ENCODE data around the gene ATP2A1. TPM values are rescaled to one million over a fixed set of nuclear protein-coding genes. Genes with fewer than 3 reads are reported as not detected.
"Not testable (repeated sequence)": the region's sequence is repeated elsewhere in the genome, so short reads cannot be mapped to it uniquely, and the experiment has no call there.

ATP2A1 gene
- total RNA-seq, 1 donor from 2014 or later, result 0.54 TPM

GRCh38 chr16:28846933-28847273, 31.4 kb upstream of the ATP2A1 start:
- no peak for DNase-seq (ENCODE audit: low spot score)
- intact Hi-C loops (cut with DNase I), result loop anchor here (1.0 to 2.0 kb wide), 4 partner anchors 16 to 103 kb away; partner anchors contain the start of genes NFATC2IP, RABEP2 and SH2B1

DNA sequence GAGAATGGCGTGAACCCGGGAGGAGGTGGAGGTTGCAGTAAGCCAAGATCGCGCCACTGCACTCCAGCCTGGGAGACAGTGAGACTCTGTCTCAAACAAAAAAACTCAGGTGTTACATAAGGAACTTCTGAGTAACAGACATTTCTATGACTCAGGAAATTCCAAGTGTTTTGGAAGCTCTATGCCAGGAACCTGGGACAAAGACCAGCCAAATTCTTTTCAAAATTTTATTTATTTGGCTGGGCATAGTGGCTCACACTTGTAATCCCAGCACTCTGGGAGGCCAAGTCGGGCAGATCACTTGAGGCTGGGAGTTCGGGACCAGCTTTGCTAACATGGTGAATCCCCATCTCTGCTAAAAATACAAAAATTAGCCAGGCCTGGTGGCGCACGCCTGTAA, 19.9 kb upstream of the ATP2A1 start:
- DNase-seq (ENCODE audit: low spot score), result no peak
- intact Hi-C loops (cut with DNase I), result no loop called here

GRCh38 chr16:28859326-28859725, 19.0 kb upstream of the ATP2A1 start:
- DNase-seq (ENCODE audit: low spot score), result no peak
- intact Hi-C loops (cut with DNase I), result no loop called here

GRCh38 chr16:28863929-28864793, 14.1 kb upstream of the ATP2A1 start:
- intact Hi-C loops (cut with DNase I), result loop anchor here (1.0 to 2.0 kb wide), 2 partner anchors 18 to 39 kb away; partner anchors contain the start of gene TUFM
- DNase-seq (ENCODE audit: low spot score), result no peak

DNA sequence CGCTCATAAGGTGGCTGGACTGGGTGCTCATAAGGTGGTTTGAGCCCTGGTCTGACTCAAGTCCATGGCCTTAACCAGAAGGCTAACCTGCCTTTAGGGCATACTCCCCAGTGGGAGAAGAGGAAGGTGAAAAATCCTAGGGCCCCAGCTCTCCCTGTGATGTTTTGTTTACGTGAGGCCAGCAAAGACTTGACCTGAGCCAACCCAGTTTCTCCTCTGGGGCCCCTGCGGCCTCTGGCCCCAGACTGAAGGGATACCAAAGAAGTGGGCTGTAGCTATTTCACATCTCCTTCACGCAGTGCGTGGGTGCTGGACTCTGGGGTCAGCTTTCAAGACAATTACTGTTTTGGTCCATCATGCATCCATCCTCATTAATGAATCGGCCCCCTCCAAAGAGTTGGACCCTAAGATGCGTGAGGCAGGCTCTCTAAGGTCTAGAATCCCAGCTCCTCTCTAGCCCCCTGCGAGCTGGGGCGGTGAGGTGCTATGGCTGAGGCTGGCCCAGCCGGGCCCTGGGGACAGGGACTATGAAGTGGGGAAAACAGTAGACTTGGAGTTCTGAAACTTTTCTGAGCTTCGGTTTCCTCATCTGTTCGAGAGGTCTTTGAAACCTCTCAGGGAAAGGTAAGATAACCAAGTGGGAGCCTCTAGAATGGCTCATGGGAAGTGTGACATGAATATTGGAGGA, 13.1 kb upstream of the ATP2A1 start:
- no peak for DNase-seq (ENCODE audit: low spot score)
- intact Hi-C loops (cut with DNase I), result loop anchor here (2.0 to 5.0 kb wide), 2 partner anchors 40 to 82 kb away; no protein-coding TSS in a partner anchor

DNA sequence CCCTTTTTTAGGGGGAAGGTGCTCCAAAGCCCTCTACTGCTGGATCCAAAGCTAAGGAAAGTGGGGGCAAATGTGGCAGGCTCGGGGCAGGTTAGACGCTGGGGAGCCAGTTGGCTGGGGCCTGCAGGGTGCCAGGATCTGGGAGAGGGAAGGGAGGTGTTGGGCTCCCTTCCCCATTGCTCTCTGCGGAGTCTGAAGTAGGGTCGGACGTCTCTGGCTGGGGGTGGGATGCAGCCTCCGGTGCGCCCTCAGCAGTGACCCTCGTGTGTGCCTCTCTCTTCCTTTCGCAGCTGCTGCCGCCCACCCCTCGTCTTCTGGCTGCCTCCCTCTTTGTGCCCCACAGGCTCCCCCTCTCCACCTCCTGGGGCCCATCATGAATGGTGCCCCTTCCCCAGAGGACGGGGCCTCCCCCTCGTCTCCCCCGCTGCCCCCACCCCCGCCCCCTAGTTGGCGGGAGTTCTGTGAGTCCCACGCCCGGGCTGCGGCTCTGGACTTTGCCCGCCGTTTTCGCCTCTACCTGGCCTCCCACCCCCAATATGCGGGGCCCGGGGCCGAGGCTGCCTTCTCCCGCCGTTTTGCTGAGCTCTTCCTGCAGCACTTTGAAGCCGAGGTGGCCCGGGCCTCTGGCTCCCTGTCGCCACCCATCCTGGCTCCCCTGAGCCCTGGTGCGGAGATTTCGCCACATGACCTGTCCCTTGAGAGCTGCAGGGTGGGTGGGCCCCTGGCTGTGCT, 12.4 kb upstream of the ATP2A1 start:
- no peak for DNase-seq (ENCODE audit: low spot score)
- intact Hi-C loops (cut with DNase I), result loop anchor here (2.0 to 5.0 kb wide), 2 partner anchors 41 to 81 kb away; no protein-coding TSS in a partner anchor

GRCh38 chr16:28866454-28866804, 11.9 kb upstream of the ATP2A1 start:
- DNase-seq (ENCODE audit: low spot score), result no peak
- intact Hi-C loops (cut with DNase I), result loop anchor here (5.0 kb wide), 1 partner anchor 81 kb away; no protein-coding TSS in a partner anchor

DNA sequence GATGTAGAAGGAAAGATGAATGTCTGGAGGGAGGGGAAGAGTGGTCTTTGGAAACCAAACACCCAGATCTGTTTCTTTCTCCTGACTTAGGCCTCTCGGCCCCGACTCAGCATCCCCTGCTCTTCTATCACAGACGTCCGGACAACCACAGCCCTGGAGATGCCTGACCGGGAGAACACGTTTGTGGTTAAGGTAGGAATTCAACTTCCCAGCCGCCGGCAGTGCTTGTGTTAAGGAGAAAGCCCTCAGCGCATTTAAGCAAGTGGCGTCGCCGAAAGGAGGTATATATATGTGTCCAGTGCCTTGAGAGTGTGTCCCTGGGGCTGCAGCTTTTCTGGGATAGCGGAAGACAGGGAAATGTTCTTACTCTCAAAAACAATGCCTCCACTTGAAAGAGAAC, 11.0 kb upstream of the ATP2A1 start:
- no peak for DNase-seq (ENCODE audit: low spot score)
- intact Hi-C loops (cut with DNase I), result loop anchor here (5.0 kb wide), 1 partner anchor 80 kb away; no protein-coding TSS in a partner anchor

- not testable (repeated sequence) for DNase-seq (ENCODE audit: low spot score)
- intact Hi-C loops (cut with DNase I), result loop anchor here (5.0 kb wide), 1 partner anchor 80 kb away; no protein-coding TSS in a partner anchor
Observed at GRCh38 chr16:28867646-28868045, 10.6 kb upstream of the ATP2A1 start.

DNA sequence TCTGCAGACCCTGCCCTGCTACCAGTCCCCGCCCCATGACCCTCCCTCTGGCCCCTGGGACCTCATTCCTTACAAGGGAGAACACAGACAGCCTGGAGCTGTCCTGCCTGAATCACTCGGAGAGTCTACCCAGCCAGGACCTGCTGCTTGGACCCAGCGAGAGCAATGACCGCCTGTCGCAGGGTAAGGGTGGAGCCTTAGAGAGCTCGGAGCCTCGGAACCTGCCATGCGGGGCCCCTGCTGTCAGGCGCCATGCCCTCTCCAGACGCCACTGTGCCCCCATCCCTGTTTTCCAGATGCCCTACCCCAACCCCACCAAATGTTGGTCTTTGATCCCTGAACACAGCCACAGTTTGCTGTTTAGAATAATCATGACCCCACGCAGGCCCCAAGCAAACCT, 9.1 kb upstream of the ATP2A1 start:
- DNase-seq (ENCODE audit: low spot score), result no peak
- intact Hi-C loops (cut with DNase I), result loop anchor here (5.0 kb wide), 1 partner anchor 78 kb away; no protein-coding TSS in a partner anchor

DNA sequence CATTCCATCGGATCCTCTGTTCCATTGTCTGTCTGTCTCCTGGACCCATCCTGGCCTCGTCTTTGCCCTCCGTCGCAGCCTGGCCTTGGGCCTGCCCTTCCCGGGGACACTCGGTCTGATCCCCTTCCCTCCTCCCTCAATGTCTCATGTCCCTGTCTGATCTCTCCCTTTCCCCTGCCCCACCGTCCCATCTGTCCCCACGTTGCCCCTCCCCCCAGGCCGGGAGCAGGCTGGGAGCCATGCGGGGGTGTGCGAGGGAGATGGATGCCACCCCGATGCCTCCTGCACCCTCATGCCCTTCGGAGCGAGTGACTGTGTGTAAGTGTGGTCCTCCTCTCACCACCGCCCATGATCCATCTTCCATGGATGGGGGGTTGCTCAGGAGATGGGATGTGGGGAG, 5.3 kb upstream of the ATP2A1 start:
- DNase-seq (ENCODE audit: low spot score), result no peak
- intact Hi-C loops (cut with DNase I), result no loop called here

- DNase-seq (ENCODE audit: low spot score), result no peak
- intact Hi-C loops (cut with DNase I), result no loop called here
Observed at GRCh38 chr16:28873543-28874201, 4.6 kb upstream of the ATP2A1 start.

- intact Hi-C loops (cut with DNase I), result no loop called here
- no peak for DNase-seq (ENCODE audit: low spot score)
Observed at GRCh38 chr16:28874406-28874805, 3.9 kb upstream of the ATP2A1 start.

GRCh38 chr16:28875134-28876018, 2.9 kb upstream of the ATP2A1 start:
- intact Hi-C loops (cut with DNase I), result no loop called here
- no peak for DNase-seq (ENCODE audit: low spot score)

- intact Hi-C loops (cut with DNase I), result no loop called here
- no peak for DNase-seq (ENCODE audit: low spot score)
Observed at GRCh38 chr16:28876019-28876659, 2.1 kb upstream of the ATP2A1 start.

DNA sequence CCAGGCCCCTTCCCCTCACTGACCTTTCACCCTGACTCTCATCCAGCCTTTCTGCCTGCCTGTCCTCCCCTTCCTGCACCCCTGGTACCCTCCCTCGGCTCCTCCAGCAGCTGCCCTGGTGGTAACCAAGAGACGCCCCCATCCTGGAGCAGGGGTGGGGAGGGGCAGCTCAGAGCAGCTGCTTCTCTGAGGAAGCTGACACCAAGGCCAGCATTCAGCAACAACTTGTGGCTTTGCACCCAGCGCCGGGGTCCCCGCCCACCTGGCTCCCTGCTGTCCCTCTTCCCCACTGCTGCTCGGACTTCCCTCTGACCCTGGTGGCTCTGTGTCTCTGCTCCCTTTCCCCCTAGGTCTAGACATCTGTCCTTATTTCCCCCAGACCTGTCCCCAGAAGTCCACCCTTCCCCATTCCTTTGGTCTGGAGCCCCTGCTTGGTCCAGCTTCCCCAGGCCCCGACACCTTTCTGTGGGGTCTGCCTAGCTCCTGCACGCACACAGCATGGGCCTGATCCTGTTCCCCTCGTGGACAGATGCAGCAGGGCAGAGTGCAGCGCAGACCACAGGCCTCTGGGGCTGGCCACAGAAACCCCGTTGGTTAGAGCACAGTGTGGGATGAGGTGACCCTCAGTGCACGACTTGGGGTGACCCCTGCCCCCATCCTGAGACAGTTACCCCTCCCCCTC, 1.2 kb upstream of the ATP2A1 start:
- no peak for DNase-seq (ENCODE audit: low spot score)
- intact Hi-C loops (cut with DNase I), result no loop called here

- intact Hi-C loops (cut with DNase I), result no loop called here
- no peak for DNase-seq (ENCODE audit: low spot score)
Observed at GRCh38 chr16:28877655-28878000, 660 bp upstream of the ATP2A1 start.
